Osteoblast (primary cell): ENCODE results near the gene OR4F15. TPM values are rescaled to one million over a fixed set of nuclear protein-coding genes. Genes with fewer than 3 reads are reported as not detected.

Experiments
- DNase-seq: peaks from one replicate; pipeline ENCODE4 v3.0.0; 2011; ENCODE audit warnings: low spot score, mixed read lengths; ENCODE audit not compliant: insufficient read length; ENCODE audit errors: missing footprints
- H2AFZ ChIP-seq: 2 replicates; pipeline ENCODE4 v1.6.0; 2011; ENCODE audit warnings: mild to moderate bottlenecking, low read length
- H3K27ac ChIP-seq: 2 replicates; pipeline ENCODE4 v1.5.1; 2011; ENCODE audit warnings: mild to moderate bottlenecking, low read depth, low read length, moderate library complexity
- H3K27me3 ChIP-seq: 2 replicates; pipeline ENCODE4 v1.6.0; 2012; ENCODE audit warnings: mild to moderate bottlenecking, control low read depth, inconsistent platforms, low read length, moderate library complexity; ENCODE audit not compliant: insufficient read depth
- H3K36me3 ChIP-seq: 2 replicates; pipeline ENCODE4 v1.5.1; 2011; ENCODE audit warnings: mild to moderate bottlenecking, low read length, control low read depth, moderate library complexity; ENCODE audit not compliant: insufficient read depth
- H3K4me1 ChIP-seq: 2 replicates; pipeline ENCODE4 v1.5.1; 2011; ENCODE audit warnings: mild to moderate bottlenecking, low read length, control low read depth, moderate library complexity; ENCODE audit not compliant: insufficient read depth
- H3K4me2 ChIP-seq: 2 replicates; pipeline ENCODE4 v1.6.0; 2011; ENCODE audit warnings: mild to moderate bottlenecking, low read length; ENCODE audit not compliant: insufficient read depth
- H3K4me3 ChIP-seq: fragments of 200-600 bp; sonication (generic); 3 replicates; pipeline ENCODE4 v1.5.1; 2012; ENCODE audit warnings: mild to moderate bottlenecking, low read length, inconsistent platforms; ENCODE audit not compliant: insufficient read depth
- H3K79me2 ChIP-seq: 2 replicates; pipeline ENCODE4 v1.6.0; 2012; ENCODE audit warnings: mild to moderate bottlenecking, low read length, control low read depth, inconsistent platforms; ENCODE audit not compliant: insufficient read depth
- H3K9me3 ChIP-seq: 2 replicates; pipeline ENCODE4 v1.5.1; 2011; ENCODE audit warnings: low read depth, low read length, control low read depth
- H4K20me1 ChIP-seq: 2 replicates; pipeline ENCODE4 v1.6.0; 2012; ENCODE audit warnings: mild to moderate bottlenecking, low read length, control low read depth; ENCODE audit not compliant: insufficient read depth
- small RNA-seq: library from RNA; depleted of rRNA; stranded (forward); fragments of <200 nt; gene quantifications from one replicate; pipeline ENCODE3, GENCODE V24; 2012
- total RNA-seq: library from RNA; depleted of rRNA; stranded (reverse); fragments of >200 nt; gene quantifications from 2 replicates; pipeline ENCODE4 v1.2.3, GENCODE V29; 2012
- TF ChIP-seq, protein P1 (sequence below): IDR thresholded peaks from 2 replicates; pipeline ENCODE4 v1.5.1; 2011; ENCODE audit warnings: mild to moderate bottlenecking, low read depth, low read length, moderate library complexity; ENCODE audit errors: extremely low read depth

OR4F15 gene
- total RNA-seq, 1 donor, result not detected

DNA sequence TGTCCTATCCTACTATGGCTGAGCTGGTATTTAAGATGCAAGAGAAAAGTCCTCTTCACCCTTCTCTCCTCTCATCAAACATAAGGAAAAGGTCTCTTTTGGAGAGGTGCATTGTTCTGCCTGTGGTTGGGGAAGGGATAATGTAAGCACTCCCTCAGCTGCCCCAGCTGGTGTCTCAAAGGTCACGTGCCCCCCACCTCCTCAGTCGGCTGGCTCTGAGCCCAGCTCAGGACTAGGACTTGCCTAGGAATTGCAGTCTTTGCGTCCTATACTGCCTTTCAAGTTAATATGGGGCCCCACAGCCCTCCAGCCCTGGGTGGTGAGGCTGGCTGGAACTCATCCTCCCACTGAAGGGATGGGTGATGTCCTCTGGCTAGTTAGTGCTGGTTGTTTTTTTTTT is 29.7 kb downstream of the OR4F15 start:
- Histone ChIP-seq H2AFZ (no peak overlapping the region), H3K4me1 (no peaks in the 10 kb centered on the region), H3K4me2 (no peak overlapping the region), H4K20me1 (no peaks in the 10 kb centered on the region), H3K27ac (no peak overlapping the region), H3K4me3 (no peak overlapping the region), H3K36me3 (no peaks in the 10 kb centered on the region), H3K27me3 (no peaks in the 10 kb centered on the region), H3K79me2 (no peaks in the 10 kb centered on the region), H3K9me3 (no peaks in the 10 kb centered on the region)
- TF ChIP-seq, protein P1, sequence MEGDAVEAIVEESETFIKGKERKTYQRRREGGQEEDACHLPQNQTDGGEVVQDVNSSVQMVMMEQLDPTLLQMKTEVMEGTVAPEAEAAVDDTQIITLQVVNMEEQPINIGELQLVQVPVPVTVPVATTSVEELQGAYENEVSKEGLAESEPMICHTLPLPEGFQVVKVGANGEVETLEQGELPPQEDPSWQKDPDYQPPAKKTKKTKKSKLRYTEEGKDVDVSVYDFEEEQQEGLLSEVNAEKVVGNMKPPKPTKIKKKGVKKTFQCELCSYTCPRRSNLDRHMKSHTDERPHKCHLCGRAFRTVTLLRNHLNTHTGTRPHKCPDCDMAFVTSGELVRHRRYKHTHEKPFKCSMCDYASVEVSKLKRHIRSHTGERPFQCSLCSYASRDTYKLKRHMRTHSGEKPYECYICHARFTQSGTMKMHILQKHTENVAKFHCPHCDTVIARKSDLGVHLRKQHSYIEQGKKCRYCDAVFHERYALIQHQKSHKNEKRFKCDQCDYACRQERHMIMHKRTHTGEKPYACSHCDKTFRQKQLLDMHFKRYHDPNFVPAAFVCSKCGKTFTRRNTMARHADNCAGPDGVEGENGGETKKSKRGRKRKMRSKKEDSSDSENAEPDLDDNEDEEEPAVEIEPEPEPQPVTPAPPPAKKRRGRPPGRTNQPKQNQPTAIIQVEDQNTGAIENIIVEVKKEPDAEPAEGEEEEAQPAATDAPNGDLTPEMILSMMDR, result no peak
- no peak for DNase-seq

DNA sequence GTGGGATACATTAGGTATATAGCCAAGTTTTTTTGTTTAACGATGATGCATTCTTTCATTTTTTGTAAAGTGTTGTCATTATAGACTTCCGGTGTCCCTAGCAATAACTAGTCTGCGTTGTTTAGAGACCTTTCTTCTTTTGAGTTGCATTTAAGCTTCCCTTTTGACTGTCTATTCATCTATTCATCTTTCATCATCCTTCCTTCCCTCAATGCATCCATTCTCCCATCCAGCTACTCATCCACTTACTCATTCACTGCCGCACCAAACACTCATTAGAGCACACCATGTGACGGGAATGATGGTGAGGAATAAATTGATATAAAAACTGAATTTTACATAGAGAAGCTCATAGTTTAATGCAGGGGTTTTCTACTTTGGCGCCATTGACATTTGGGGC is 32.9 kb downstream of the OR4F15 start:
- no peak overlapping the region for H3K4me2 ChIP-seq
- H3K79me2 ChIP-seq, result no peaks in the 10 kb centered on the region
- no peaks in the 10 kb centered on the region for H4K20me1 ChIP-seq
- no peak overlapping the region for H2AFZ ChIP-seq
- H3K27ac ChIP-seq, result no peak overlapping the region
- no peaks in the 10 kb centered on the region for H3K9me3 ChIP-seq
- no peak overlapping the region for H3K4me3 ChIP-seq
- no peaks in the 10 kb centered on the region for H3K27me3 ChIP-seq
- TF ChIP-seq, protein P1, result no peak
- no peak for DNase-seq
- no peaks in the 10 kb centered on the region for H3K4me1 ChIP-seq
- H3K36me3 ChIP-seq, result no peaks in the 10 kb centered on the region

DNA sequence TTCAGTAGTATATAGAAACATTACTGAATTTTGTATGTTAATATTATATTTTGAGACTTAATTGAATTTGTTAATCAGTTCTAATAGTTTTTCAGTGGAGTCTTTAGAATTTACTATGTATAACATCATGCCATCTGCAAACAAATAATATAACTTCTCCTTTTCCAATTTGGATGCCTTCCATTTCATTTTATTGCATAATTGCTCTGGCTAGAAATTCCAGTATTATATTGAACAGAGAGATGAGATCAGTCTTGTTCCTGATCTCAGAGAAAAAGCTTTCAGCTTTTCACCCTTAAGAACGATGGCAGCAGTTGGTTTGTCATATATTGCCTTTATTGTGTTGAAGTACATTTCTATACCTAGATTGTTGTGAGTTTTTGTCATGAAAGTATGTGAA is 40.4 kb downstream of the OR4F15 start:
- H3K27me3 ChIP-seq, result no peaks in the 10 kb centered on the region
- no peak overlapping the region for H3K4me2 ChIP-seq
- TF ChIP-seq, protein P1, result no peak
- H3K27ac ChIP-seq, result no peak overlapping the region
- H3K4me3 ChIP-seq, result no peak overlapping the region
- H4K20me1 ChIP-seq, result no peaks in the 10 kb centered on the region
- no peak for DNase-seq
- no peaks in the 10 kb centered on the region for H3K36me3 ChIP-seq
- H3K4me1 ChIP-seq, result no peaks in the 10 kb centered on the region
- no peaks in the 10 kb centered on the region for H3K9me3 ChIP-seq
- no peaks in the 10 kb centered on the region for H3K79me2 ChIP-seq
- no peak overlapping the region for H2AFZ ChIP-seq

Small RNAs within 50 kb of the gene (small RNA-seq; reads per million reads assigned to genes)
- not detected for gene RN7SL209P

Other genes with a start within 250 kb of the OR4F15 start
- 31.8 and 32.6 TPM in 2 replicates for gene TM2D3, start 159.8 kb upstream of the OR4F15 start, total RNA-seq
- 8.7 and 15.0 TPM in 2 replicates for gene TARS3, start 87.7 kb upstream of the OR4F15 start, total RNA-seq
- not detected in 2 replicates for gene OR4F6, start 8.7 kb upstream of the OR4F15 start, total RNA-seq